Upper lobe of left lung (tissue), 4 donors: ENCODE data around the gene IFNLR1.

Experiments
- CTCF ChIP-seq, 6 experiments: fragments of 450-650 bp in 4 of 6; fragments of 200-600 bp in 2 of 6; sonication (generic) in 2 of 6; IDR thresholded peaks; one replicate each; pipeline ENCODE4 v1.5.1; 2016 to 2019; ENCODE audit warnings: antibody characterized with exemption in 6 of 6
- POLR2A ChIP-seq, 4 donors: fragments of 450-650 bp; IDR thresholded peaks; one replicate each; pipeline ENCODE4 v1.5.1; 2016 to 2017; ENCODE audit warnings: antibody characterized with exemption in 4 of 4, mild to moderate bottlenecking in 2 of 4

- no peak for TF ChIP-seq CTCF (IDR thresholded peaks at IDR 0.05)
- TF ChIP-seq POLR2A (IDR thresholded peaks at IDR 0.05), result no peak
These were observed 3.9 kb upstream of the IFNLR1 start for GRCh38 chr1:24190983-24191461.
